HL-60 (cell line): ENCODE results near the gene DACH2.

Experiments
- DNase-seq, 2 experiments: peaks; one replicate each; pipeline ENCODE4 v3.0.0-alpha.2; 2010 to 2020; ENCODE audit warnings: low read depth in 1 of 2, low spot score in 1 of 2
- H3K27ac ChIP-seq: fragments of 250-450 bp; sonication (Bioruptor Pico); replicated peaks from 2 replicates; pipeline ENCODE4 v1.5.1; 2020; ENCODE audit warnings: mild to moderate bottlenecking, moderate library complexity
- H3K27me3 ChIP-seq: fragments of 250-450 bp; sonication (Bioruptor Pico); 2 replicates; pipeline ENCODE4 v1.5.1; 2021; ENCODE audit warnings: mild to moderate bottlenecking, moderate library complexity; ENCODE audit not compliant: insufficient read depth, poor library complexity, severe bottlenecking
- H3K4me3 ChIP-seq: replicated peaks from 2 replicates; pipeline ENCODE4 v1.5.1; 2011; ENCODE audit warnings: mild to moderate bottlenecking, control low read depth, low read length; ENCODE audit not compliant: insufficient read depth
- GABPA ChIP-seq: IDR thresholded peaks from 2 replicates; pipeline ENCODE4 v1.6.1; 2012; ENCODE audit warnings: low read depth
- POLR2AphosphoS5 ChIP-seq: IDR thresholded peaks from 2 replicates; pipeline ENCODE4 v1.6.1; 2012; ENCODE audit warnings: low read depth
- SPI1 ChIP-seq: IDR thresholded peaks from 2 replicates; pipeline ENCODE4 v1.6.1; 2012; ENCODE audit warnings: low read depth, mild to moderate bottlenecking, borderline replicate concordance
- TF ChIP-seq, protein P1 (sequence below): IDR thresholded peaks from one replicate; pipeline ENCODE4 v1.5.1; 2011; ENCODE audit warnings: low read length, control low read depth, inconsistent platforms; ENCODE audit not compliant: insufficient read depth
- TF ChIP-seq, protein P2 (sequence below): IDR thresholded peaks from 2 replicates; pipeline ENCODE4 v1.6.1; 2012; ENCODE audit warnings: low read depth; ENCODE audit not compliant: insufficient replicate concordance

The DACH2 gene

DNA sequence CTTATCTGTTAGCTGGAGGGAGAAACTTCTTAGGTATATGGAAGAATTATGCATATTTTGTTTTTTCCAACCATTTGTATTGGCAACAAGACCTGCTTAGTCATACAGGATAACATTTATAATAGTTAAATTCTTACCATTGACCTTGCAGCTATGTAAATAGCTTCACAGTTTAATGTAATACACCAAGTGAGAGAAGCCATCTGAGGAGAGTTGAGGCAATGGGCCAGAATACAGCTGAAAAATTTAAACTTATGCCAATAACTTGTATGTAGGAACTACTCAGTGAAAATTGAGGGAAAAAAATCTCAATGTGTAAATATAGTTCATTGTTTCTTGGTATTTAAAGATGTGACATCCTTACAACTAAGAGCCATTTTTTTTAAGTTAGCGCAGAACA lies 273.5 kb downstream of the DACH2 start:
- H3K27me3 ChIP-seq: no peaks in the 10 kb centered on the region
- no peak for DNase-seq
- no peak overlapping the region for H3K27ac ChIP-seq
- TF ChIP-seq POLR2AphosphoS5 (no peak), SPI1 (no peak), GABPA (no peak)
- TF ChIP-seq, protein P1, sequence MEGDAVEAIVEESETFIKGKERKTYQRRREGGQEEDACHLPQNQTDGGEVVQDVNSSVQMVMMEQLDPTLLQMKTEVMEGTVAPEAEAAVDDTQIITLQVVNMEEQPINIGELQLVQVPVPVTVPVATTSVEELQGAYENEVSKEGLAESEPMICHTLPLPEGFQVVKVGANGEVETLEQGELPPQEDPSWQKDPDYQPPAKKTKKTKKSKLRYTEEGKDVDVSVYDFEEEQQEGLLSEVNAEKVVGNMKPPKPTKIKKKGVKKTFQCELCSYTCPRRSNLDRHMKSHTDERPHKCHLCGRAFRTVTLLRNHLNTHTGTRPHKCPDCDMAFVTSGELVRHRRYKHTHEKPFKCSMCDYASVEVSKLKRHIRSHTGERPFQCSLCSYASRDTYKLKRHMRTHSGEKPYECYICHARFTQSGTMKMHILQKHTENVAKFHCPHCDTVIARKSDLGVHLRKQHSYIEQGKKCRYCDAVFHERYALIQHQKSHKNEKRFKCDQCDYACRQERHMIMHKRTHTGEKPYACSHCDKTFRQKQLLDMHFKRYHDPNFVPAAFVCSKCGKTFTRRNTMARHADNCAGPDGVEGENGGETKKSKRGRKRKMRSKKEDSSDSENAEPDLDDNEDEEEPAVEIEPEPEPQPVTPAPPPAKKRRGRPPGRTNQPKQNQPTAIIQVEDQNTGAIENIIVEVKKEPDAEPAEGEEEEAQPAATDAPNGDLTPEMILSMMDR: no peak
- TF ChIP-seq, protein P2, sequence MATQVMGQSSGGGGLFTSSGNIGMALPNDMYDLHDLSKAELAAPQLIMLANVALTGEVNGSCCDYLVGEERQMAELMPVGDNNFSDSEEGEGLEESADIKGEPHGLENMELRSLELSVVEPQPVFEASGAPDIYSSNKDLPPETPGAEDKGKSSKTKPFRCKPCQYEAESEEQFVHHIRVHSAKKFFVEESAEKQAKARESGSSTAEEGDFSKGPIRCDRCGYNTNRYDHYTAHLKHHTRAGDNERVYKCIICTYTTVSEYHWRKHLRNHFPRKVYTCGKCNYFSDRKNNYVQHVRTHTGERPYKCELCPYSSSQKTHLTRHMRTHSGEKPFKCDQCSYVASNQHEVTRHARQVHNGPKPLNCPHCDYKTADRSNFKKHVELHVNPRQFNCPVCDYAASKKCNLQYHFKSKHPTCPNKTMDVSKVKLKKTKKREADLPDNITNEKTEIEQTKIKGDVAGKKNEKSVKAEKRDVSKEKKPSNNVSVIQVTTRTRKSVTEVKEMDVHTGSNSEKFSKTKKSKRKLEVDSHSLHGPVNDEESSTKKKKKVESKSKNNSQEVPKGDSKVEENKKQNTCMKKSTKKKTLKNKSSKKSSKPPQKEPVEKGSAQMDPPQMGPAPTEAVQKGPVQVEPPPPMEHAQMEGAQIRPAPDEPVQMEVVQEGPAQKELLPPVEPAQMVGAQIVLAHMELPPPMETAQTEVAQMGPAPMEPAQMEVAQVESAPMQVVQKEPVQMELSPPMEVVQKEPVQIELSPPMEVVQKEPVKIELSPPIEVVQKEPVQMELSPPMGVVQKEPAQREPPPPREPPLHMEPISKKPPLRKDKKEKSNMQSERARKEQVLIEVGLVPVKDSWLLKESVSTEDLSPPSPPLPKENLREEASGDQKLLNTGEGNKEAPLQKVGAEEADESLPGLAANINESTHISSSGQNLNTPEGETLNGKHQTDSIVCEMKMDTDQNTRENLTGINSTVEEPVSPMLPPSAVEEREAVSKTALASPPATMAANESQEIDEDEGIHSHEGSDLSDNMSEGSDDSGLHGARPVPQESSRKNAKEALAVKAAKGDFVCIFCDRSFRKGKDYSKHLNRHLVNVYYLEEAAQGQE: no peak
- no peak overlapping the region for H3K4me3 ChIP-seq

DNA sequence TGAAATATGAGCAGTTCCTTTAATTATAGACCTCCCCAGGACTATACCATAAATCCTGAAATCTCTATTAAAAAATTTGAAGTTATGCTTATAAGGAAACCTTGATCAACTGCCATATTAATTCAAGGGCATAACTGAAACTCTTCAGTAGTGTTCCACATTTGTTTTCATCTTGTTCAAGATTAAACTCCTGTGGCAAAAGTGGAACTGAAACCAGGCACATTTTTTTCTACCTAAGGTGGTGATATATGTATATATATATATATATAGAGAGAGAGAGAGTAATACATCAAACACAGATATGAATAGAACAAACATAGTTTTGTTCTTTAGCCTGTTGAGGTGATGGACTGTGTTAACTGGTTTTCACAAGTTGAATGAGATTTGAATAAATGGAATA lies 287.9 kb downstream of the DACH2 start:
- TF ChIP-seq SPI1 (no peak), POLR2AphosphoS5 (no peak), GABPA (no peak)
- TF ChIP-seq, protein P2: no peak
- TF ChIP-seq, protein P1: no peak
- no peak overlapping the region for H3K27ac ChIP-seq
- no peaks in the 10 kb centered on the region for H3K27me3 ChIP-seq
- no peak for DNase-seq
- no peak overlapping the region for H3K4me3 ChIP-seq

DNA sequence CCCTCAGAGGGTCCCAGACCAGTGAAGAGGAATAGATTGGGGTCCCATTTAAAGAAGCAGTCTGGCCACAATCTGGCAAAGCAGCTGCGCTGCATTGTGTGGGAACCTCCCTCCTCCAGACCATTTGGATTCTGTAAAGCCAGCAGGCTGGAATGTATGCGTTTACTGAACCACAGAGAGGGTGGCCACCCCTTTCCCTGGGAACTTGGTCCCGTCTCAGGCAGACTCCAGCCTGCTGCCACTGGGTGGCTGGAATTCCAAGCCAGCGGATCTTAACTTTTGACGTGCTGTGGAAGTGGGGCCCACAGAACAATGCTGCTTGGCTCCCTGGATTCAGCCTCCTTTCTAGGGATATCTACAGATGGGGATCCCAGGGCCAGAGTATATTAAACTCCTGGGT lies 307.2 kb downstream of the DACH2 start:
- Histone ChIP-seq H3K27ac (no peak overlapping the region), H3K4me3 (no peak overlapping the region), H3K27me3 (no peaks in the 10 kb centered on the region)
- DNase-seq: no peak
- no peak for TF ChIP-seq GABPA
- TF ChIP-seq, protein P2: no peak

DNA sequence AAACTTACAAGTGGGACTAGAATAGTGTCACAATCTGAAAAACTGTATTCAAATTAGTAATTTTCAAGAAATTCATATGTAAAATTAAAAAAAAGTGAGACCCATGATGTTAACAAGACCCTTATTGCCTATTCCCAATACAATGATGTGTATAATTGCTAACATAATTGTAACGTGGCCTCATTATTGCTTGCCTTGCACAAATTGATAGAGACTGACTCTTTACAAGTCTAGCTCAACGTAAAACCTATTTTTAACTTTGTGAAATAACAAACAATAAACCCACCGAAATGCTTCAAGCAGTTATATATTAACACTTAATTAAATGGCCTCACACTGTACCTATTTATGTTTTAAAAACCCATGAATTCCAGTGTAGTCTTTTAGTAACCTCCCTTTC lies 312.5 kb downstream of the DACH2 start:
- no peak for TF ChIP-seq GABPA
- no peak for TF ChIP-seq POLR2AphosphoS5
- TF ChIP-seq, protein P1: no peak
- TF ChIP-seq, protein P2: no peak
- TF ChIP-seq SPI1: no peak
- Histone ChIP-seq H3K27ac (no peak overlapping the region), H3K27me3 (no peaks in the 10 kb centered on the region), H3K4me3 (no peak overlapping the region)
- no peak for DNase-seq
